NCI-H2227 (cell line): ENCODE measurements around the gene TMCO2.

Experiments used
- DNase-seq: peaks from one replicate; lab custom pipeline; 2025; ENCODE audit not compliant: unreplicated experiment; lab: John Stamatoyannopoulos, UW

Gene TMCO2

DNA sequence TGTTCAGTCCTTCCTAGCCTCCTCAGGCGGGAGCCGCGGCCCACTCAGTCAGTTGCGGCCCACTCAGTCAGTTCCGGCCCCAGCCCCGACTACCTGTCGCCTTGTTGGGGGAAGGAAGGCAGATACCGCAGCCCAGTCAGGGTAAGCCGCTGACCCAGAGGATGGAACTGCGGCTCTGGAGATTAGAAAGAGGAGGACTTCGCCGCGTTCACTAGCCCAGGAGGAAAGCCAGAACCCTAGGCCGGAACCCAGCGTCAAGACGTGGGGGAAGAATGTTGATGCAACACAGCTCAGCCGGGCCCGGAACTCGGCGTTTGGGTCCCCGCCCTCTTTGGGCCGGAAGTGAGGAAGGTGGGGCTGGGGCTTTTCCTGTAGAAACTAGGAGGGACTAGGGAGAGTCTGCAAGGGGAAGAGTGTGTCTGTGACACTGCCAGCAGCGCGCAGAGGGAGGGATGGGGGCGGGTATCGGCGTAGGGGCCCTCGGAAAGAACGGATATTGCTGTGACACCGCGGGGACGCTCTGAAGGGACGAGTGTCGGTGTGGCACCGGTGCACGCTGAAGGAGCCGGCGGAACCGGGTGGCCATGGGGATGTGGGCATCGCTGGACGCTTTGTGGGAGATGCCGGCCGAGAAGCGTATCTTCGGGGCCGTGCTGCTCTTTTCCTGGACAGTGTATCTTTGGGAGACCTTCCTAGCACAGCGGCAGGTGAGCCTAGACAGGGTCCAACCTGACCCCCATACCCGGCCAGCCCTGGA is 10.1 kb downstream of the TMCO2 start, which contains the start of gene ZMPSTE24:
Gene ZMPSTE24, plus strand, starts transcription at position 549 of the 757 bp plus-strand sequence. Its CDS starts 36 bp downstream, at position 585.
- DNase-seq = peak; percentile 98

- DNase-seq = peak; percentile 52
Observed at GRCh38 chr1:40258445-40258769, 10.7 kb downstream of the TMCO2 start.

DNA sequence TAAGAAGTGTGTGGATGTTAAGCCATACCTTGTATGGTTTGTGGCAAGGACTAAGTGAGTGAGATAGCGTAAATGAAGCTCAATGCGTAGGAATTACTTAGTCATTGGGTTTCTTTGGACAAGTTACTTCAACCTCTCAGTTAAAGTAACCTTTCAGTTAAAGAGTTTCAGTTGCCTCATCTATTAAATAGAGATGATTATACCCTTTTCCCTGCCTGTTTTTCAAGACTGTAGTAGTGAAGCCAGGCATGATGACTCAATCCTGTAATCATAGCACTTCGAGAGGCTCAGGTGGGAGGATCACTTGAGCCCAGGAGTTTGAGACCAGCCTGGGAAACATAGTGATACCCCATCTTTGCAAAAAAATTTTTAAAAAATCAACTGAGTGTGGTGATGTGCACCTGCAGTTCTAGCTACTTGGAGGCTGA is 16.6 kb downstream of the TMCO2 start:
- DNase-seq = peak; percentile 51

DNA sequence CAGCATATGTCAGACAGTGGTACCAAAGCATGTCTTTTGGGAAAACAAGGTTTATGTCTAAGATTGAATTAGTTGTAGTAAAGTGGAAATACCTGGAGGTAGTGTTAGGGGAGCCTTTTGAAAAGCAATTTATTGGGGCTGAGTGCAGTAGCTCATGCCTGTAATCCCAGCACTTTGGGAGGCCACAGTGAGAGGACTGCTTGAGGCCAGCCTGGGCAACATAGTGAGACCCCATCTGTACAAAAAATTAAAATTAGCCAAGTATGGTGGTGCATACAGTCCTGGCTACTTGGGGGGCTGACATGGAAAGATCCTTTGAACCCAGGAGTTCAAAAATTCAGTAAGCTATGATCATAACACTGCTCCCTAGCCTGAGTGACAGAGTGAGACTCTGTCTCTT is 17.6 kb downstream of the TMCO2 start:
- no peak for DNase-seq

DNA sequence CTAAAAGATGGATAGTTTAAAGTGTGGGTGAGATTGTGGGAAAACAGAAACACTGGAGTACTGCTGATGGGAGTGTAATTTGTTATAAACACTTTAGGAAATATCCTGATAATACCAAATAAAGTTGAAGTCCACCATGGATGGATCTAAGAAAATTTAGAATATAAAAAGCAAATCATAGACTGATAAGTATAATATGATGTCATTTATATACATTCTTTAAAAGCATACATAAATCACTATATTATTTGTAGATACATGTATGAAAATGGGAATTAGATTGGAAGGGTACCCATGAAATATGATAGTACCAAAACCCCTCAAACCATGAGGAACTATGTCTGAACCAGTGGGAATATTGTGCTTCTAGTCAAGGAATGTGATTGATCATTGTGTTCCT is 18.2 kb downstream of the TMCO2 start:
- no peak for DNase-seq

- no peak for DNase-seq
Observed at GRCh38 chr1:40266786-40267535, 19.2 kb downstream of the TMCO2 start.

GRCh38 chr1:40267767-40268187 is 20.0 kb downstream of the TMCO2 start:
- DNase-seq = no peak

DNA sequence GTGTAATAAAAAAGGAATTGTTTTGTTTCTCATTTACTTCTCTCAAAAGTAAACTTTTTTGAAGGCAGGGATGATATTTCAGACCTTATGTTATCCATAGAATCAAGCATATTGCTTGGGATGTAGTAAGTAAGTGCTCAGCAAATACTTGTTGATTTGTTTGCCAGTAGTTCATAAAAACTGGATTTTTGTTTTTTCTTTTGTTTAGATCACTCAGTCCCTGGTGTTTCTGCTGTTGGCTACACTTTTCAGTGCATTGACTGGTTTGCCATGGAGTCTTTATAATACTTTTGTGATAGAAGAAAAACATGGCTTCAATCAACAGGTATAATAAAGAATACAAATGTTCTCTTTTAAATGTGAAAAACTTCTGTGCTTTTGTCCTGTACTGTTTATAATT is 20.5 kb downstream of the TMCO2 start:
- no peak for DNase-seq

GRCh38 chr1:40270152-40270834 is 22.6 kb downstream of the TMCO2 start:
- no peak for DNase-seq

- DNase-seq = no peak
Observed at GRCh38 chr1:40272653-40273213, 25.0 kb downstream of the TMCO2 start.

GRCh38 chr1:40273547-40274166 is 25.9 kb downstream of the TMCO2 start:
- DNase-seq = no peak

- no peak for DNase-seq
Observed at GRCh38 chr1:40274331-40274730, 26.6 kb downstream of the TMCO2 start.

DNA sequence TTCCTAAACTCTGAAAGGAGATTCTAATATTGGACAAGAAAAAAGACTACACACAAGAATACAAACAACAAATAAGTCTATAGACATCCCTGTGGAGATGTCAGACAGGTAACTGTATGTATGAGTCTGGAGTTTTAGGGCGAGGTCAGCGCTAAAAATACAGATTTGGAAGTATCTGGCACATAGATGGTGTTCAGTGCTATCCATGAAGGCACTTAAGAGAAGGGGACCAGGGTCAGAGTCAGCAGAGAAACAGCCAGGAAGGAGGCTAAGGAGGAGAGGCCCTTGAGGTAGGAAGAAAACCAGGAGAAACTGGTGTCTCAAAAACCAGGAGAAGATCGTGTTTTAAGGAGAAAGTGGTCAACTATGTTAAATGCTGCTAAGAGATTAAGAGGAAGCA is 28.4 kb downstream of the TMCO2 start:
- no peak for DNase-seq

- DNase-seq = no peak
Observed at GRCh38 chr1:40281853-40282252, 34.1 kb downstream of the TMCO2 start.

- no peak for DNase-seq
Observed at GRCh38 chr1:40291293-40291692, 43.6 kb downstream of the TMCO2 start.

DNA sequence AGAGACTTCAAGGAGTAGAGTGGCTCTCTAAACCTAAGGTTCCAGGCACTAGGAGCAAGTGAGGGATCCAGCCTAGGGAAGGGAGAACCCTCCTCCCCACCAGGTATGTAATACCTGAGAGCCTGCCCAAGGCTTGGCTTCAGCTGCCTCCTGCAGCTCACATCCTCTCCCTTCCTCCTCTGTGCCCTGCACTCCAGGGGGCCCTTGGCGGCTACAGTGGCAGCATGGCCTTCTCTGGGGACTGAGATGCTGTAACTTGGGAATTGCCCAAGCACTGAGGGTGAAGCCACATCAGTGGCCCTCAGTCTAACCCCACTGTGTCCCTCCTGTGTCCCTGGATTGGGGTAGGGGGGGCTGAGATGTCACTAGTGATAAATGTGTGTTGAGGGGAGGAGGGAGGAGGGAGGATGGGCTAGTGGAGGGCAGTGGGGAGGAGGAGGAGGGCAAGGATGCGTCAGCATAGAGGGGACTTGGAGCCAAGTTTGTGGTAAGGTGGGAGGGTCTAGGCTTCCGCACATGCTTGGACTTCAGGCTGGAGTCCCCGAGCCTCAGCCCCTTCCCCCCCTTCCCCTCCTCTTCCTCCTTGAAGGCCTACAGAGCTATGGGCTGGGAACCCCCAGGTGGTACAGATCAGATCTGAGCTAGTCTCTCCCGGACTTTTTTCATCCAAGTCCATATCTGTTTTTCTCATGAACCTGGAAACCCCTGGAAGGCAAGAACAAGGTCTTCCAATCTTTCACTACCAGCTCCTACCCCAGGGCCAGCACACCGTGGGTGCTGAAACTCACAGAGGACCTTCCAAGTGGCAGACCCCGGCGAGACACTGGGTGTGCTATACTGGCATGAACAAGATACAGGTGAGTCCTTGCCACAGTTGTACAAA is 51.9 kb downstream of the TMCO2 start:
- DNase-seq = no peak

DNA sequence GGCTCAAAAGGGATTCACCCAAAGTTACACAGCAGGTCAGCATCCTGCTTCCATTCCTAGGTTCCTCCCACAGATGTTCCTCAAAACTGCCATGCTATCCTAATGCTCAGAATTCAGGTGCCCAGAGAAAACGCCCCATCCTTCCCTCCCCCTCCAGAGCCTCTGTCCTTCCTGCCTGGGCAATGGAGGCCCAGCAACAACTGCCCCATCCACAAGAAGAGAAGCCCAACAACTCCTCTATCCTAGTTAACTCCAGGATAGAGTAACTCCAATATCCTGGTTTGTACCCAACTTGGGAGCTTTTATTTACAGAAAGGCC is 52.5 kb downstream of the TMCO2 start:
- DNase-seq = no peak

DNA sequence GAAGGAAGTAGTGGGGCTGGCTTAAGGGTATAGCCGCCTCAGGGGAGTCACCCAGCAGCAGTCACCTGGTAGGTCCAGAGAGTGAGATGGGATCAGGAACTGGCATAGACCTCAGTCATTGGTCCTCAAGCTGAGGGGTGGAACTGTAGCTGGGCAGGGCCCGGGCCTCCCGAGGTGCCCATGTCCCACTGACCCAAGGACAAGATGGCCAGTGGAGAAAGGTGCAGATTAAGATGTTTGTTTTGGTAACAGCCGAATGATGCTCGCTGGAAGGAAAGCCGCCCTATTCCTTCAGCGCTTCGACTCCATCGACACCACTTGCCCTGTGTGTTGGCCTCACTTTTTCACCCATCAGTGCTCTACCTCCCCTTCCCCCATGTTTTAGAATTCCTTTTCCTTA is 52.9 kb downstream of the TMCO2 start:
- no peak for DNase-seq

DNA sequence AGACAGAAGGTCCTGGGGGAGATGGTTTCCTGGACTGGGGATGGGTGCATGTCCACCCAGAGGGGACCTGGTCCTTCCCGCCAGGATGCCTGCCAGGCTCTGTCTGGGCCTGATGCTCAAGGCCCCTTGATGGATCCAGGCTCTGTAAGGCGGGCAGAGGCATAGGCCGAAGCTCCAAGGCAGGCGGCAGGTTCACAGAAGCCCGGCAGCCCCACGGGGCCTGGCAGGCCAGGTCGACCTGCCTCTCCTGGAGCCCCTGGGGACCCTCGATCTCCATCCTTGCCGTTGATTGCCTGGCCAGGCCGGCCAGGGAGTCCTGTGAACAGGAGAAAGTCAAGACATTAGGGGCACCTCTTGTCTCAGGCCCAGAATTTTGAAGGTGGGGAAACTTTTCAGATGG is 53.3 kb downstream of the TMCO2 start:
- no peak for DNase-seq
